Progenitor cell of endocrine pancreas (in vitro differentiated cells): ENCODE measurements around the gene DDX56. TPM values are rescaled to one million over a fixed set of nuclear protein-coding genes. Genes with fewer than 3 reads are reported as not detected.

Experiments
- DNase-seq: peaks from one replicate; pipeline ENCODE4 v3.0.0; 2021; ENCODE audit warnings: low spot score; ENCODE audit not compliant: unreplicated experiment
- H3K27ac Mint-ChIP-seq: 2 replicates; pipeline ENCODE4 v1.8.0; 2021; ENCODE audit warnings: mild to moderate bottlenecking, moderate library complexity, mixed read lengths
- H3K27me3 Mint-ChIP-seq: 2 replicates; pipeline ENCODE4 v1.8.0; 2021; ENCODE audit warnings: mixed read lengths
- H3K36me3 Mint-ChIP-seq: 2 replicates; pipeline ENCODE4 v1.8.0; 2022; ENCODE audit warnings: mixed read lengths; ENCODE audit not compliant: insufficient read depth
- H3K4me1 Mint-ChIP-seq: 2 replicates; pipeline ENCODE4 v1.8.0; 2021; ENCODE audit warnings: low read depth, mixed read lengths
- H3K4me3 Mint-ChIP-seq: 2 replicates; pipeline ENCODE4 v1.8.0; 2021; ENCODE audit warnings: low read depth, mild to moderate bottlenecking, moderate library complexity, mixed read lengths
- H3K9me3 Mint-ChIP-seq: 2 replicates; pipeline ENCODE4 v1.8.0; 2021; ENCODE audit warnings: low read depth, mixed read lengths
- CTCF ChIP-seq: fragments of 200-600 bp; sonication (generic); IDR thresholded peaks from one replicate; pipeline ENCODE4 v1.5.0; 2021; ENCODE audit warnings: antibody characterized with exemption, mild to moderate bottlenecking; ENCODE audit not compliant: unreplicated experiment
- total RNA-seq: library from RNA; stranded (reverse); gene quantifications from 2 replicates; pipeline ENCODE4 v1.2.1, GENCODE V29; 2021

DDX56 gene
- total RNA-seq, 1 donor from 2014 or later = 111 TPM

GRCh38 chr7:44615149-44615611 is 41.5 kb upstream of the DDX56 start:
- no peaks in the 10 kb centered on the region for H3K27me3 Mint-ChIP-seq
- no peak for TF ChIP-seq CTCF
- H3K9me3 Mint-ChIP-seq = no peaks in the 10 kb centered on the region
- no peak for DNase-seq
- H3K4me1 Mint-ChIP-seq = peaks cover 22% of the 10 kb centered on the region
- peaks cover 4% of the 10 kb centered on the region for H3K36me3 Mint-ChIP-seq
- no peak overlapping the region for H3K4me3 Mint-ChIP-seq
- H3K27ac Mint-ChIP-seq = peak overlapping the region; percentile 47

- Mint-ChIP-seq H3K27me3 (no peaks in the 10 kb centered on the region), H3K4me1 (peaks cover 17% of the 10 kb centered on the region), H3K27ac (no peak overlapping the region), H3K9me3 (no peaks in the 10 kb centered on the region), H3K4me3 (no peak overlapping the region), H3K36me3 (peaks cover 12% of the 10 kb centered on the region)
- TF ChIP-seq CTCF = no peak
- no peak for DNase-seq
Observed at GRCh38 chr7:44609829-44610228, 36.1 kb upstream of the DDX56 start.

GRCh38 chr7:44608916-44609648 is 35.4 kb upstream of the DDX56 start:
- DNase-seq = no peak
- H3K4me3 Mint-ChIP-seq = peak overlapping the region; percentile 50
- H3K27ac Mint-ChIP-seq = peak overlapping the region; percentile 88

GRCh38 chr7:44607141-44608068 is 33.7 kb upstream of the DDX56 start:
- DNase-seq = no peak
- peaks cover 13% of the 10 kb centered on the region for H3K4me1 Mint-ChIP-seq
- H3K36me3 Mint-ChIP-seq = peaks cover 9% of the 10 kb centered on the region
- H3K27me3 Mint-ChIP-seq = no peaks in the 10 kb centered on the region
- peak overlapping the region; percentile 99 for H3K27ac Mint-ChIP-seq
- H3K4me3 Mint-ChIP-seq = peak overlapping the region; percentile 98
- no peaks in the 10 kb centered on the region for H3K9me3 Mint-ChIP-seq
- TF ChIP-seq CTCF = no peak

More at GRCh38 chr7:44608916-44609648, 35.4 kb upstream of the DDX56 start:
- H3K4me1 Mint-ChIP-seq = peaks cover 13% of the 10 kb centered on the region
- peaks cover 9% of the 10 kb centered on the region for H3K36me3 Mint-ChIP-seq
- H3K9me3 Mint-ChIP-seq = no peaks in the 10 kb centered on the region
- TF ChIP-seq CTCF = no peak
- no peaks in the 10 kb centered on the region for H3K27me3 Mint-ChIP-seq

- Mint-ChIP-seq H3K4me3 (peak within 1 kb of the TSS; percentile 98), H3K4me1 (peaks cover 13% of the 10 kb centered on the region), H3K36me3 (peaks cover 9% of the 10 kb centered on the region), H3K9me3 (no peaks in the 10 kb centered on the region), H3K27ac (peak within 1 kb of the TSS; percentile 99), H3K27me3 (no peaks in the 10 kb centered on the region)
- DNase-seq = peak; percentile 98
- TF ChIP-seq CTCF = no peak
Observed at GRCh38 chr7:44606341-44607140, 32.8 kb upstream of the DDX56 start, which contains the start of gene OGDH. TSS of gene OGDH (plus strand) at chr7:44606627. CDS start at chr7:44624344, 17,717 bp downstream.
